HG03439 (cell line): ENCODE measurements around the gene FLG.
"Not testable (repeated sequence)": the region's sequence is repeated elsewhere in the genome, so short reads cannot be mapped to it uniquely, and the experiment has no call there.

Experiments
- ATAC-seq: cut with Tn5 transposase; IDR thresholded peaks from one replicate; pipeline ENCODE4 v1.9.1; 2021; ENCODE audit warnings: mild to moderate bottlenecking, moderate library complexity; ENCODE audit not compliant: unreplicated experiment

Gene FLG

DNA sequence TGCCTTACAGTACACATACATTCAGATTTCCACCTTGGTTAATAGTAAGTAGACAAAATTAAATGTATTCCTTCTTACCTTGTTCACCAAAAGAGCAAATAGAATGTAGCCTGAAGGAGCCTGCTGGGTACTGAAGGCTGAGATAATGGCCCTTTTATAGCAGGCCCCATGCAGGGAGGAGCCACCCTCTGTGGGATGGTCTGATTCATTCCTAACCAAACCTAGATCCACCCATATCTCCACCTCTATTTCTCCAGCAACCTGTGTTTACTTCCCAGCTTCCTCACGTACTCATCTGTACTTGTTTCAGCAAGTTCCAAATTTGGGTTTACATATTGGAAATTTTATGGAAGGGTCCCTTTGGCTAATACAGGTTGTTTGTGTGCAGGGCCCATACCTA, at the start of gene FLG:
Gene FLG (minus strand): TSS at position 129 of the 400 bp plus-strand sequence. CDS start 9,783 bp downstream, outside the sequence.
- no peak for ATAC-seq

DNA sequence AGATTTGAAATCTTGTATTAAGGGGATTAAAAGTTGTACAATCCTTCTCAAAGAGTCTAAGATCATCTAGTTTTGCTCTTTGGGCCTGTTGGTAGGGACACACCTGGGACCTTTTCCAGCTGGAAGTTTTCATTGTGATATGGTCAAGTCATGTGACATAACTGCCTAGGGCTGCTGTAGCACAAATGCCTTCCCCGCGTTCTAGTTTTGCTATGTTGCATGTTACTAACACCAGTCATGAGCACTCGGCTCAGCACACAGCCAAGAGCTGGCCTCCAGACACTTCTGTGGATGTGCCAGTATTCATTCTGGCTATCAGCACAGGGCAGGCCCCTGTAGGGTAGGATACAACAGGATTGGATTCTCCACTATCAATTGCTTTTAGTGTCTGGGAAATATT, 49.4 kb upstream of the FLG start:
- ATAC-seq = no peak

DNA sequence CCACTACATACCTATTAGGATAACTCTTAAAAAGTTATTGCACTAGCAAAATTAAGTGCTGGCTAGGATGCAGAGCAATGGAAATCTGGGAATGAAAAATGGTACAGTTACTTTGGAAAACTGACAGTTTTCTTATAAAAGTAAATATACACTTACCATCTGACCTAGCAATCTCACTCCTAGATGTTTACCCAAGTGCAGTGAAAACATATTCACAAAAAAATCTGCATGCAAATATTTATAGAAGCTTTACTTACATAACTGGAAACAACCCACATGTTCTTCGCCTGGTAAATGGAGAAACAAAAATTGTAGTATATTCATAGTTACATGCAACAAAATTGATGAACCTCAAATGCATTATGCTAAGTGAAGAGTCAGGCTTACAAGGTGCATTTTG, 47.6 kb upstream of the FLG start:
- ATAC-seq = no peak

DNA sequence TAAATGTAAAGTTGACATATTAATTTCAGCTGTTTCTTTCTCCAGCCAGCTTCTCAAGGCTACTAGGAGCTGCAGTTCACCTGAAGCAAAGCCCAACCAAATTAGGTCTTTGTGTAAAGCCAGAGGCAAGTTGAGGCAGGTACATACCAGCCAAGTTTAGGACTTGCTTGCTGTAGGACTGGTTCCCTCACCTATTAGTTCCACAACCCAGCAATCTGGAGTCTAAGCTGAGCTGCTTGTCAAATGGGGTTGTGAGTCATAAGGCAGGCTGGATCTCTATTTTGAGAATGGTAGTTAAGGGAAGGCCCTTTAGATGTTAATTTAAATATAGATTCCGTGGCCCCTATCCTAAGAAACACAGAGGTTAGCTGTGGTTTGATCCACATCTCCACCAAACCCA, 42.4 kb upstream of the FLG start:
- ATAC-seq = no peak

DNA sequence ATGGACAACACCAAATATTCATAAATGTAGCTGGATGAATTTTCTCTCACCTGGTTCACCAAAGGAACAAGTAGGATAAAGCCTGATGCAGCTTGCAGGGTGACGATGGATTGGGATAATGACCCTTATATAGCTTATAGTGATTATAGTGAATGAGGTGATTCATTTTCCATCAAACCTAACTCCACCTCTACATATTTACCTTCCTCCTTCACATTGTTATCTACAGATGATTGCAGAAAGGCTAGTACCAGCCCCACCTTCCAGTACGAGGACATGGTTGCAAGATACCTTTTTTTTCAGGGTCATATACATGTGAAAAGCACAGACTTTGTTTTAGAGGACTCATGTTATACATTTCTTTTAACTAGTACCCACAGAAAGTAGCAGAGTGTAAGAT, 34.9 kb upstream of the FLG start, which contains the start of gene FLG2:
Gene FLG2 (minus strand): TSS at position 101 of the 400 bp plus-strand sequence. CDS start 1,122 bp downstream, outside the sequence.
- no peak for ATAC-seq

DNA sequence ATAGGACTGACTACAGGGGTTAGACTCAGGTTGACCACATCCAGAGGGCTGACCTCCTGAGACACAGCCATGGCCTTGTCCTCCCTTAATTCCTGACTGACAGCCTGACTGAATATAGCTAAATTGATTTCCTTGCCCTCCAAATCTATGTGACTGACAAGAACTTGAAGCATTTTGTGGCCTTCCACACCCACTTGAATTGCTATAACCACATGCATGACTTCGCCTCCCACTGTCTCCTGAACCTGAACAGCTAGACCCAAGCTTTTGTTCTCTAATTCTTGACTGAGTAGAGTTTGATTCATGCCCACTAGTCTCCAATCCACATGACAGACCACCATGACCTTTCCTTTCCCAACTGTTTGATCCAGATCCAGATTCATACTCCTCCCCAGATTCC, 31.7 kb upstream of the FLG start:
- ATAC-seq = no peak

DNA sequence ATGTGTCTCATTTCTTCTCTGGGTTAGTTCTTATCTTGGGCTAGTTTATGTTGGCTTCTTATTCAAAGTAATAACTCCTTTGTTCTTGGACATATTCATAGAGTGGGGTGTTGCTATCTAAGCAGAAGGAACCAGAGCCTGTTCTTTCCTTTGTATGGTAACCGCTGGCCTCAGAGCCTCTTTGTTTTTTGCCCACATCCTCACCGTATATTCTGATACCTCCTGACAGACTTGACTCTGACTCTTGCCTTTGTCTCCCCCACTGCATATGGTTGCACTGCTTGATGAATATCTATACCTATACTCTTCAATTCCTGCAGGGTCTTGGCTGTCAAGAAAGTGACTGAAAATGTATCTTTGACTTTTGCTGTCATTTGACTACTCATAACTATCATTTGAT, 24.6 kb upstream of the FLG start:
- ATAC-seq = no peak

DNA sequence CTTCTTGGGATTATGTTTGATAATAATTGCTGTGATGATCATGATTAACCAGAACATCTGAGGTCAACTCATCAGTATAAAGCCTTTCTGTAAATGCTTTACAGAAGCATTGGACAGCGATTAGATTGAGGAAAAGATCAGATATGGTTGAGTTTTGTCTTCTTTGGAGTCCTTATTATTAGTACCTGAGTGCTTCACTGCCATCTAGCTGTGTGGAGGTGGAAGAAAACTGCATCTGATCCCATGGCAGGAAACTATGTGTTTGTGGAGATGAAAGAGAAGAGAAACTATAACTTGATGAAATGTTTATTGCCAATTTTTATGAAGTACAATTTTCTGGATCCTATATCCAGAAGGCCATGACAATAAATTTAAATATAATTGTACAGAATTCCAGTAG, 23.4 kb upstream of the FLG start:
- ATAC-seq = no peak

DNA sequence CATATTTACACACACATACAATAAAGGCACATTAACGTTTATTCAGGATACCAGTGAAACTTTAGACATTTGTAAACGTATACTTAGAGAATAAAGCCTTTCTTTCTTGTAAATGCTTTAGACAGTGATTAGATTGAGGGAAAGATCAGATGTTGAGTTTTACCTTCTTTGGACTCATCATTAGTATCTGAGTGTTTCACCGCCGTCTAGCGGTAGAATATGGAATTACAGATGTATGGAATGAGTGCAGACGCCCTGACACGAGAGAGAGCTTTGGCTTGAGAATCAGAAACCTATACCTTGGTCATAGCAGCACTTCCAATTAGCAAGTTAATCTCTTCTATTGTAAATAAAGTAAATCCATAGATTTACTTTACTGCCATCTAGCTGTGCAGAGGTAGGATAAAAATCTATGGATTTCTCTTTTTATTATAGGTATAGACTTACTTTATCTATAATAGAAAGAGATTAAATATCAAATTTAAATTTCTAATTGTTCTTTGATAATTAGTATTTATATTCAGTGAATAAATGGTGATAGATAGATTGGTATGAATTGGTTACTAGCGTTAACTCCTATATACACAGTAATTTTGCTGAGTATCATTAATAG, 22.2 kb upstream of the FLG start:
- no peak for ATAC-seq

DNA sequence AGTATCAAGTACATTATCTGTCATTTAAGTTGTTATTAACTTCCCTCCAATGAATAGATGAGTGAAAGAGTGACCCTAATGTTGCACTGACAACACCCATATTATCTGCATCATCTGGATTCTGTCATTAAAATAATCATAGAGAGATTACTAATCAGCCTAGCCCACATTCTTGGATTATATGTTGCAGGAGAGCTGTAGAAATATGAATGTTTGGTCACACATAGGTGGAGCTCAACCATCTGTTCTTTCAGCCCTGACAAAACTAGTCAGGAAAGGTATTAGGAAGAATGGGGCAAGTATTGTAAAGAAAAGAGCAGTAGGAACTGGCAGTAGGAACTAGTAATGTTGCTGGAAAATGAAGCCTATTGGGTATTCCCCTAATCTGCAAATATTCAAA, 19.4 kb upstream of the FLG start:
- no peak for ATAC-seq

DNA sequence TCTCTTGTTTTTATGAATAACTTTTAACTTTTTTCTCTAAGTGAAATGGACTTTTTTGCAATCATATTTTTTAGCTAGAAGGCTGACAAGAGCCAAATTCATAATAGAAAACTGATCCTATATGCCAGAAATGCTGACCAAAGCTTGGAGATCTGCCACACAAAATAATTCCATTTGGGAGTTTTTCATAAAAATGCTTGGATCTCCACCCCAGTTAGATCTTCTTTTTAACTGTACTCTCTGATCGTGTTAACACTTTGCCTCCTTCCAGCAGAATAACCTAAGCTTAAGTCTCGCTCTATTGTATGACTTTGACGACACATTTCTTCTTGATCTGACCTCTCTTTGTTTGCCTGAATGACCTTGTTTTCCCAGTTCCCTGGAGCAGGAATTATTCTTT, 18.0 kb upstream of the FLG start:
- ATAC-seq = no peak

DNA sequence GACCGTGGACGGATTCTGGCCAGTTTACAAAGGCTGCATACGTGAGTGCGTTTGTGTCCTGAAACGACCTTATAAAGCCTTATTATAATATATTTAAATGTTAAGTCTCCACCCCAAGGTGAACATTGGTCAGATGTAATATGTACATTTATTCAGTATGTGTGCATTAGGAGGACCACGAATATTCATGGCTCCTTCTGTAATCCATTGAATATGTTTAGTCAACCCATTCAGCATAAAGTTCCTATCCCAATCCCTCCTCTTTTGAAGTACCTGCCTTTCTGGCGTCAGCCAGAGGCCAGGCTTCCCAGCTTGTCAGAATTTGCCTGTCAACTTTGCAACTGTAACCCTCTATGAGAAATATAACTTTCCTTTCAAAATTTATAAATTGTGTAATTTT, 10.4 kb upstream of the FLG start:
- no peak for ATAC-seq

DNA sequence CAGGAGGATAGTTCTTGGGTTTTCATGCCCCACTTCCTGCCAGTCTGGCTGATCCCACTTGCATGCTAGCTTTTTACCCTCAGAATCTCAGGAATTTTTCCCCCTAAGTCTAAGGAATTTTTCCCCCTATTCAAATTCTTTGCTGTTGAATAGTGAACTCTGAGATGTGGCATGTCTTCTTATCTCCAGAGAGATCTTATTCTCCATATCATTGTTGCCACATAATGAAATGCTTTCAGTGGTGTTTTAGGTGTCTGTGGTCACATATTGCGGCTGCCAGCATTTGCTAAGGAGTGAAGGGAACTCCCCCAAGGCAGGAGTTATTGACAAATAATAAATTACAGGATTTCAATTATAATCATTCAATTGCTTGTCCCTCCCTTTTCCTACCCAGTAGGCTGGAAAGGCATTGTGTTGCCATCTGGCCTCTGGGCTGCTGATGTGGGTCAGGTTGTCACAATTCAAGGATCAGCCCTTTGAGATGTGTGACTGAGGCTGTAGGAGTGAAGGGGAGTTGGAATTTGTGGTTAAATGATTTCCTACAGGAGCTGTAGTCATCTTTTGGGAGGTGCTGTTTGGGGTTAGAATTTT, 3.9 kb upstream of the FLG start:
- no peak for ATAC-seq

DNA sequence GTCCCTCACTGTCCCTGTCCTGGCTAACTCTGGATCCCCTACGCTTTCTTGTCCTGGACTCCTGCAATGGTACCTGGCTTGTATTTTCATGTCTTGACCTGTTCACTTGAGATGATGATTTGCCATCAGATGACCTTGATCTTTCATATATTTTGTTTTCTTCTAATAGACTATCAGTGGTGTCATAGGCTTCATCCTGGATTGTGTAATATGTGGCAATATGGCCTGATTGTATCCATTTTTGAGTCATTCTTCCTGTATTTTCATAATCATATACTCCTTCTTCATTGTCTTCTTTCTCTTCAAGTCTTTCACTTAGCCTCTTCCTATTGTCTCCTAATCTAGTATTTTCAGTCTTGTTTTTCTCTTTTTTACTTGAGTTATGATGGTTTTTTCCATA, 11.1 kb downstream of the FLG start:
- ATAC-seq = no peak

DNA sequence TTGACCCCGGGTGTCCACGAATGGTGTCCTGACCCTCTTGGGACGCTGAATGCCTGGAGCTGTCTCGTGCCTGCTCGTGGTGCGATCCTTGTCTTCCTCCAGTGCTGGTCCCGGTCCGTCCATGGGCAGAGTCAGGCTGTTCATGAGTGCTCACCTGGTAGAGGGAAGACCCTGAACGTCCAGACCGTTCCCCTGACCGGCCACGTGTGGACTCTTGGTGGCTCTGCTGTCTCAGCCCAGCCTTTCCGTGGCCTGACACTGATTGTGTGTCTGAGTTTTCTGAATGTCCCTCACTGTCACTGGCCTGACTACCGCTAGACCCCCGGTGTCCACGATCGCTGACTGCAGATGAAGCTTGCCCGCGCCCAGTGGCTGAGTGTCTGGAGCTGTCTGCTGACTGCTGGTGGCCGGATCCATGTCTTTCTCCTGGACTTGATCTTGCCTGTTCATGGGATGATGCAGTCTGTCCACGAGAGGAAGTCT, 11.7 kb downstream of the FLG start:
- ATAC-seq = no peak

DNA sequence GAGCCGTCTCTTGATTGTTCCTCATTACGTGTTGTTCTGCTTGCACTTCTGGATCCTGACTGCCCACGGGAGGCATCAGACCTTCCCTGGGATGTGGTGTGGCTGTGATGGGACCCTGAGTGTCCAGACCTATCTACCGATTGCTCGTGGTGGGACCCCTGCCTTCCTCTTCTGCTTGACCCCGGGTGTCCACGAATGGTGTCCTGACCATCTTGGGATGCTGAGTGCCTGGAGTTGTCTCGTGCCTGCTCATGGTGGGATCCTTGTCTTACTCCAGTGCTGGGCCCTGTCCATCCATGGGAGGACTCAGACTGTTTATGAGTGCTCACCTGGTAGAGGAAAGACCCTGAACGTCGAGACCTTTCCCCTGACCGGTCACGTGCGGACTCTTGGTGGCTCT, 12.9 kb downstream of the FLG start:
- not testable (repeated sequence) for ATAC-seq

DNA sequence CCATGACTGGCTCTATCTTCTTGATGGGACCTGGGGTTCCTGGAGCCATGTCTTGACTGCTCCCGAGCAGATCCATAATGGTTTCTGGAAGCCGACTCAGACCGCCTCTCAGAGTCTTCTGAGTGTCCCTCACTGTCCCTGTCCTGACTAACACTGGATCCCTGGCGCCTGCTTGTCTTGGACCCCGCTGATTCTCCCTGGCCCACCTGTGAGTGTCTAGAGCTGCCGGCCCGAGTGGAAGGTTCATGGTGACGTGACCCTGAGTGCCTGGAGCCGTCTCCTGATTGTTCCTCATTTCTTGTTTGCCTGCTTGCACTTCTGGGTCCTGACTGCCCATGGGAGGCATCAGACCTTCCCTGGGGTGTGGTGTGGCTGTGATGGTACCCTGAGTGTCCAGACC, 15.1 kb downstream of the FLG start:
- ATAC-seq = no peak

DNA sequence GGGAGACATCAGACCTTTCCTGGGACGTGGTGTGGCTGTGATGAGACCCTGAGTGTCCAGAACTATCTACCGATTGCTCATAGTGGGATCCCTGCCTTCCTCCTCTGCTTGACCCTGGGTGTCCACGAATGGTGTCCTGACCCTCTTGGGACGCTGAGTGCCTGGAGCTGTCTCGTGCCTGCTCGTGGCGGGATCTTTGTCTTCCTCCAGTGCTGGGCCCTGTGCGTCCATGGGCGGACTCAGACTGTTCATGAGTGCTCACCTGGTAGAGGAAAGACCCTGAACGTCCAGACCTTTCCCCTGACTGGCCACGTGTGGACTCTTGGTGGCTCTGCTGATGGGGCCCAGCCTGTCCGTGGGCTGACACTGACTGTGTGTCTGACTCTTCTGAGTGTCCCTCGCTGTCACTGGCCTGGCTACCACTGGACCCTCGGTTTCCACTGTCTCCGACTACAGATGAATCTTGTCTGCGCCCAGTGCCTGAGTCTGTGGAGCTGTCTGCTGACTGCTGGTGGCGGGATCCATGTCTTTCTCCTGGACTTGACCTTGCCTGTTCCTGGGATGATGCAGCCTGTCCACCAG, 15.6 kb downstream of the FLG start:
- ATAC-seq = not testable (repeated sequence)

DNA sequence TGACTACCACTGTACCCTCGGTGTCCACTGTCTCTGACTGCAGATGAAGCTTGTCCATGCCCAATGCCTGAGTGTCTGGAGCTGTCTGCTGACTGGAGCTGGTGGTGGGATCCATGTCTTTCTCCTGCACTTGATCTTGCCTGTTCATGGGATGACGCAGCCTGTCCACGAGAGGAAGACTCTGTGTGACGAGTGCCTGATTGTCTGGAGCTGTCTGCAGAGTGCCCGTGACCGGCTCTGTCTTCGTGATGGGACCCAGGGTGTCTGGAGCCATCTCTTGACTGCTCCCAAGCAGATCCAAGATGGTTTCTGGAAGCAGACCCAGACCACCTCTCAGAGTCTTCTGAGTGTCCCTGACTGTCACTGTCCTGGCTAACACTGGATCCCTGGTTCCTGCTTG, 16.3 kb downstream of the FLG start:
- ATAC-seq = not testable (repeated sequence)

DNA sequence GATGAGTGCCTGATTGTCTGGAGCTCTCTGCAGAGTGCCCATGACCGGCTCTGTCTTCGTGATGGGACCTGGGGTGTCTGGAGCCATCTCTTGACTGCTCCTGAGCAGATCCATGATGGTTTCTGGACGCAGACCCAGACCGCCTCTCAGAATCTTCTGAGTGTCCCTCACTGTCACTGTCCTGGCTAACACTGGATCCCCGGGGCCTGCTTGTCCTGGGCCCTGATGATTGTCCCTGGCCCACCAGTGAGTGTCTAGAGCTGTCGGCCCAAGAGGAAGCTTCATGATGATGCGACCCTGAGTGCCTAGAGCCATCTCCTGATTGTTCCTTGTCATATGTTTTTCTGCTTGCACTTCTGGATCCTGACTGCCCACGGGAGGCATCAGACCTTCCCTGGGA, 17.1 kb downstream of the FLG start:
- ATAC-seq = not testable (repeated sequence)

DNA sequence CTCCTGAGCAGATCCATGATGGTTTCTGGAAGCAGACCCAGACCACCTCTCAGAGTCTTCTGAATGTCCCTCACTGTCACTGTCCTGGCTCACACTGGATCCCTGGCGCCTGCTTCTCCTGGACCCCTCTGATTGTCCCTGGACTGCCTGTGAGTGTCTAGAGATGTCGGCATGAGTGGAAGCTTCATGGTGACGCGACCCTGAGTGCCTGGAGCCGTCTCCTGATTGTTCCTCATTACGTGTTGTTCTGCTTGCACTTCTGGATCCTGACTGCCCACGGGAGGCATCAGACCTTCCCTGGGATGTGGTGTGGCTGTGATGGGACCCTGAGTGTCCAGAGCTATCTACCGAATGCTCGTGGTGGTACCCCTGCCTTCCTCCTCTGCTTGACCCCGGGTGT, 18.9 kb downstream of the FLG start:
- ATAC-seq = not testable (repeated sequence)

DNA sequence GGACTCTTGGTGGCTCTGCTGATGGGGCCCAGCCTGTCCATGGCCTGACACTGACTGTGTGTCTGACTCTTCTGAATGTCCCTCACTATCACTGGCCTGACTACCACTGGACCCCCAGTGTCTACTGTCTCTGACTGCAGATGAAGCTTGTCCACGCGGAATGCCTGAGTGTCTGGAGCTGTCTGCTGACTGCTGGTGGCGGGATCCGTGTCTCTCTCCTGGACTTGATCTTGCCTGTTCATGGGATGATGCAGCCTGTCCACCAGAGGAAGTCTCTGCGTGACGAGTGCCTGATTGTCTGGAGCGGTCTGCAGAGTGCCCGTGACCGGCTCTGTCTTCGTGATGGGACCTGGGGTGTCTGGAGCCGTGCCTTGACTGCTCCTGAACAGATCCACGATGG, 20.3 kb downstream of the FLG start:
- ATAC-seq = not testable (repeated sequence)
